LNCAP (cell line): Measurements from ENCODE around the gene SLX9.

Experiments used
- TF ChIP-seq, protein P1 (sequence below): fragments of 450-650 bp; IDR thresholded peaks from 2 replicates; pipeline ENCODE4 v1.5.1; 2017; ENCODE audit warnings: mild to moderate bottlenecking

Gene SLX9

DNA sequence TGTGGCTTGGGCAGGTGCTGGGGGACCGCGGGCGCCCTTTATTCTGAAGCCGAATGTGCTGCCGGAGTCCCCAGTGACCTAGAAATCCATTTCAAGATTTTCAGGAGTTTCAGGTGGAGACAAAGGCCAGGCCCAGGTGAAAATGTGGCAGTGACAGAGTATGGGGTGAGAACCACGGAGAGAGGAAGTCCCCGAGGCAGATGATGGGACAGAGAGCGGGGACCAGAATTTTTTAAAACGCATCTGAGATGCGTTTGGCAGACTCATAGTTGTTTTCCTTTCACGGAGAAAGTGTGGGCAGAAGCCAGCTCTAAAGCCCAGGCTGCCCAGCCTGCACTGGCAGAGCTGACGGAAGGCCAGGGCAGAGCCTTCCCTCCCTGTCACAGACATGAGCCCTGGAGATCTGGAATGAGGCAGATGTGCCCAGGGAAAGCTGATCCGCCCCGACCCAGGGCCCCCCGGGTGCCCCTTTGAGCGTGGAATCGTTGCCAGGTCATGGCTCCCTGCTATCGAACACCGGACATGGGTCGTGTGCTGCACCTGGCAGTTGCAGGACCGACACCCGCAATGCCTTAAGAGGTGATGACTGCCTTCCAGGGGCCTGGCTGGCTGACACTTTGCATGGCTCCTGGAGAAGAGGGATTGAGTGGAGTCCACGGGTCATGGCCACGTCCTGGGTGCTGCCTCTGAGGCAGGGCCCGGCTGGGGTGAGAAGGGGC is 6.5 kb upstream of the SLX9 start:
- TF ChIP-seq, protein P1, sequence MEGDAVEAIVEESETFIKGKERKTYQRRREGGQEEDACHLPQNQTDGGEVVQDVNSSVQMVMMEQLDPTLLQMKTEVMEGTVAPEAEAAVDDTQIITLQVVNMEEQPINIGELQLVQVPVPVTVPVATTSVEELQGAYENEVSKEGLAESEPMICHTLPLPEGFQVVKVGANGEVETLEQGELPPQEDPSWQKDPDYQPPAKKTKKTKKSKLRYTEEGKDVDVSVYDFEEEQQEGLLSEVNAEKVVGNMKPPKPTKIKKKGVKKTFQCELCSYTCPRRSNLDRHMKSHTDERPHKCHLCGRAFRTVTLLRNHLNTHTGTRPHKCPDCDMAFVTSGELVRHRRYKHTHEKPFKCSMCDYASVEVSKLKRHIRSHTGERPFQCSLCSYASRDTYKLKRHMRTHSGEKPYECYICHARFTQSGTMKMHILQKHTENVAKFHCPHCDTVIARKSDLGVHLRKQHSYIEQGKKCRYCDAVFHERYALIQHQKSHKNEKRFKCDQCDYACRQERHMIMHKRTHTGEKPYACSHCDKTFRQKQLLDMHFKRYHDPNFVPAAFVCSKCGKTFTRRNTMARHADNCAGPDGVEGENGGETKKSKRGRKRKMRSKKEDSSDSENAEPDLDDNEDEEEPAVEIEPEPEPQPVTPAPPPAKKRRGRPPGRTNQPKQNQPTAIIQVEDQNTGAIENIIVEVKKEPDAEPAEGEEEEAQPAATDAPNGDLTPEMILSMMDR, result no peak

DNA sequence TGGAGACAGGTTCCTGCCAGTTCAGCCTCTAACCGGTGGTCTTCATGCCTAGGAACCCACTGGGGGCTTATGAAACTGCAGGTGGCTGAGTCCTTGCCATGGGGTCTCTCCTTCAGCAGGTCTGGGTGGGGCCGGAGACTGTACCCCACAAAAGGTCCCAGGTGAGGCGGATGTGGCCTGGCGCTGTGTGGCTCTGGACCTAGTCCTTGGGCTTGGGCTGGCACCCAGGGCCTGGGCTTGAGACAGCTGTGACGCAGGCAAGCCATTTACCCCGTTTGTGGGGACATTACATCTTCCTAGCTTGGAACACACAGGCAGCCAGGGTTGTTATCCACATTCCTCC is 5.9 kb upstream of the SLX9 start:
- TF ChIP-seq, protein P1, result no peak

DNA sequence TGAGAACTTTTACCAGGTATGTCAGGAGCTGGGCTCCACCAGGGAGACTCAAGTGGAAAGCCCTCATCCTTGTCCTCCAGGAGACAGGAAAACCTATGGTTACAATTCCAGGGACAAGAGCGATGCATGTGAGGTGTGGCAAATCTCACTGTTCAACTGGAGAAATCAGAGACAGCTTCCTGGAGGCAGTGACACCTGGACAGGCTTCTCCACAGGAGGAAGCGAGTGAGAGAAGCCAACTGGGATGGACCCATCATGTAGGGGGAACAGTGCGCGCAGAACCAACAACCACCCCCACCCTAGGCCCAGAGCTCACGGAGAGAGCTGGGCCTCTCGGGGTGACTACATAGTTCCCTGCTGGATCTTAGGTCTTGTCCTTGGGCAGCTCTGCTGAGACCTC is 5.6 kb upstream of the SLX9 start:
- TF ChIP-seq, protein P1, result no peak

DNA sequence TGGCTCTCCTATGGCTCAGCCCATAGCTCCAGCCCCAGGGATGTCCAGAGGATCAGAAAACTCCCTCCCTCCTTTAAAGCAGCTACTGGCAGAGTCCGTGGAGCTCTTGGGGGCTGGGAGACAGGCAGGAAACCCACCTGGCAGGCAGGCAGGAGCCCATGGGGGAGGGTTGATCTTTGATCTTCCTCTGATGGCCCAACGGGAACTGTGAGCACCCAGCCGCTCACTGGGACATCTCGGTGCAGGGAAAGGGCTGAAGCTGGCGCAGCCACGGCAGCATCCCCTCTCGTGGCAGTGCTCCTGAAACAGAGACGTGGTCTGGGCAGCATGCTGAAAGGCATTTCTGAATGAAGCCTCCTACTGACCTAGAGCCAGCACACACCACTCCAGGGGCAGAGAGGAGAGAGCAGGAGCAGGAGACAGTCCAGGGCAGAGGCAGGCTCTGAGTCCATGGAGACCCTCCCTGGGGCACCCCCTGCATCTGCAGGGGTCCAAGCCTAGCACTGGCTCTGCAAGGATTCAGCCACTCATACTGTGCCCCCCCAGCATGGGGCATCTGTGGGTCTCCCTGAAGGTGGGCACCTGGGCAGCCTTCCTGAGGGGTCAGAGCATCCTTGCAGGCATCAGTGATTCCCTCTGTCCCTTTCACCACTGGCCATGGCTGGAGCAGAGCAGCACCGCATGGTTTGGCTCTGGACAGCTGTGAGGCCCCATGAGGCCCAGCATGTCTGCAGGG is 4.9 kb upstream of the SLX9 start:
- TF ChIP-seq, protein P1, result no peak

DNA sequence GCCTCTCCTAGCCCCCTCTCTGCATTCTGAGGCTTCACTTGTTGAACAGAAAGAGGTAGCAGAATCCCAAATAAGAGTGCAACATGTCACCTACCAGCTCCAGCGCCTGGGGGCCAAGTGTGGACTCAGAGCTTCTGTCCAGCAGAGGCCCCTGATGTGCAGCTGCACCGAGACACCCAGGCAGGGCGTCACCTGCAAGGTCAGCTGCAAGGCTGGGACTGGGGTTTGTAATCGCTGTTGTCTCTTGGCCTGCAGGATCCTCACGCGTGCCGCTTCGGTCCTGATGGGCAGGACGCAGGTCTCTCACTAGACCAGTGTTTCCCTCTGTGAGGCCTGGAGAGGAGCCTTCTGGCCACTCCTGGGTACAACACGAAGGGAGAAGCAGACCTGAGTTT is 4.3 kb upstream of the SLX9 start:
- TF ChIP-seq, protein P1, result no peak

DNA sequence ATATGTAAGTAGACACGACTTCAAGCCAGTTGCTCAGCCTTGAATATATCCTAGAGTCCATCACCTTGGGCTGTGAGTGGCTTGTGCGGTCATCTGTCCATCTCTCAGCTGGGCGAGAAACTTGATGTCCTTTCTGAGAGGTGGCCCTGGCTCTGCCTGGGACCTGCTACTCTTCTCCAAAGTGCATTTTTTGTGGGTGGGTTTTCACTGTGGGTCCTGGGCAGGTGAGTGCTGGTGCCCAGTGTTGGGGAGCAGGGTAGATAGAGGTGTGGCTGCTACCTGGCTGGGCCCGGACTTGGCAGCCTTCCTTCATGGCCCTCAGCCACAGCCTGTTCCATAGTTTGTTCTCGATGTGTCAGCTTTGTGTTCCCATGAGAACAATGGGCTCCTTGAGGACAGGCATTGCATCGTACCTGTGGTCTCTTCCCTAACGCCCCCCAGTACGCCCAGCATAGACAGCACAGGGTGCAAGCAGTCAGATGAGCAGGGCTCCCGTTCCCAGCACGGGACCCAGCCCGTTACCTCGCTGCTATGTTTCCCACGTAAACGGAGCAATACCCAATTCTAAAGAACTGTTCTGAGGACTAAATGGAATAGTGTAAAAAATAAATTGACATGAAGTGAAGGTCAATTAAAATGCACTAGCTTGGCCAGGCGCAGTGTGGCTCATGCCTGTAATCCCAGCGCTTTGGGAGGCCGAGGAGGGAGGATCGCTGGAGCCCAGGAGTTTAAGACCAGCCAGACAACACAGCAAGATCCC is 877 bp upstream of the SLX9 start:
- TF ChIP-seq, protein P1, result no peak

DNA sequence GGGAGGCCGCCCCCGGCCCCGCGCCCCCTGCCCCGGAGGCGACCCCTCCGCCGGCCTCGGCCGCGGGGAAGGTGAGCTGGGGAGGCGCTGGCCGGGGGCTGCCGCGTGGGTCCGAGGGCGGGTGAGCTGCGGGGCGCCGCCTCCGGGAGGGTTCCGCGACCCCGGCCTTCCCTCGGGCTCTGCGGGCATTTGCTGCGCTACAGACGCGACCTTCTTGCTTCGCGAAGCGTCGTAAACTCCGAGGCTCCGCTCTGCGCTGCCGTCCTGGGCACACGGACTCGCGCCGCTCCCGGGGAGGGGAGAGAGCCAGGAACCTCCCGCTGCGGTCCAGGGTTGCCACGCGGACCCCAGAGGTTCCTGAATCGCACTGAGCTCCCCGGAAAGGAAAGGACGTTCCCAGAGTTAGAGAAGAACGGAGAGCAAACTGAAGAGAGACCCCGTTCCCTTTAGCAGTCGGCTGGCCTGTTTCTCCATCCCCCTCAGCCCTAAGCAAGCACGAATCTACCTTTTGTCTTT is 345 bp downstream of the SLX9 start:
- TF ChIP-seq, protein P1, result no peak
